GM04504 (cell line): ENCODE data around the gene CACNB2.

Experiments
- DNase-seq: peaks from one replicate; pipeline ENCODE4 v3.0.0-alpha.2; 2012; ENCODE audit warnings: low read depth

CACNB2 gene

GRCh38 chr10:18293536-18294510 lies 153.6 kb downstream of the CACNB2 start:
- DNase-seq, result no peak

GRCh38 chr10:18294633-18295032 lies 154.4 kb downstream of the CACNB2 start:
- no peak for DNase-seq

DNA sequence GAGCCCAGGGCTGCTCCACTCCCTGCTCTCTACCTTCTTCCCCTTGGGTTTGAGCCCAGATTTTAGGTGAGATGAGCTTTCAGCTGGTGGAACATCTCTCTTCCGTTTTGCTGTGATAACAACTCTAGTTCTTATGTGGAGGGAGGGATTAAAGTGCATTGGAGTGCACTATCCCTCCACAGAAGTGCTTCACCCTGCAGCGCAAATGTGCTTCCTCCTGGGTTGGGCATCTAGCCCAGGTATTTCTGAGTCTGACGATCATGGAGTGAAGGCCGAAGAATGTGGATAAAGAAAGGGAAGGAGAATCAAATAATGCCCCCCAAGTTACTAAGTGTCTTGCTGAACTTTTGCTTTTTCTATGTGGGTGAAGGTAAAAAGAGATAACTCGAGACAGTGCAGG lies 157.4 kb downstream of the CACNB2 start:
- DNase-seq, result no peak

- DNase-seq, result no peak
These were observed 158.0 kb downstream of the CACNB2 start for GRCh38 chr10:18298256-18298655.

DNA sequence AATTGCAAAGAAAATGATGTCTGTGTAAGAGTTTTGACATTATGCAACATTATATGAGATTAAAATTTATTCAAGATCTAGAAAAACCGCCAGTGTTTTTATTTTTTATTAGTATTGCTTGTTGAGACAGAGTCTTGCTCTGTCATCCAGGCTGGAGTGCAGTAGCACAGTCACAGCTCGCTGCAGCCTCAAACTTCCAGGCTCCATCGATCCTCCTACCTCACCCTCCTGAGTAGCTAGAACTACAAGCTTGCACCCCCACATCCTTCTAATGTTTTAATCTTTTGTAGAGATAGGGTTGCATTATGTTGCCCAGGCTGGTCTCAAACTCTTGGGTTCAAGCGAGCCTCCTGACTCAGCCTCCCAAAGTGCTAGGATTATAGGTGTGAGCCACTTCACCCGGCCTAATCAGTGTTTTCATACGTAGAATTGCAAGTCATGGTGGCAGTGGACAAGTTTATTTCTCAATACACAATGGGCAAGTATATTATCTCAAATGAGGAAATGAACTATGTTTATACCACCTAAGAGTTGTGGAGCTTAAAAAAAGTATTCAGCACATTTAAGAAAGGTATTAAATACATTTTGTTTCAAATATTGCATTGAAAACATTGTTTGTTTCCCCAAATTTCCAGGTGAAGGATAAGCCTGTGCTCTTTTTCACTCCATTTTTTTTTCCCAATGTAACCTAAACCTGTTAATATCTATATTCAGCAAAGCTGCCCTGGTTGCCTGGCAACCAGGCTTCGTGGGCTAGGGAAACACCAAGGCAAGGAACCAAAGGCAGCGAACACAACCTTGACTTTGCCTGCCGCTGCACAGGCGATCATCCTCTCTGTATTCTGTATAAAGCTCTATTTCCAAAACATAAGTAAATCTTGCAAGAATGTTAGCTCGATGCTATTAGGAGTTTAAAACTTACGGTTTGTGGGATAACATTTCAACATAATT lies 163.9 kb downstream of the CACNB2 start:
- no peak for DNase-seq

DNA sequence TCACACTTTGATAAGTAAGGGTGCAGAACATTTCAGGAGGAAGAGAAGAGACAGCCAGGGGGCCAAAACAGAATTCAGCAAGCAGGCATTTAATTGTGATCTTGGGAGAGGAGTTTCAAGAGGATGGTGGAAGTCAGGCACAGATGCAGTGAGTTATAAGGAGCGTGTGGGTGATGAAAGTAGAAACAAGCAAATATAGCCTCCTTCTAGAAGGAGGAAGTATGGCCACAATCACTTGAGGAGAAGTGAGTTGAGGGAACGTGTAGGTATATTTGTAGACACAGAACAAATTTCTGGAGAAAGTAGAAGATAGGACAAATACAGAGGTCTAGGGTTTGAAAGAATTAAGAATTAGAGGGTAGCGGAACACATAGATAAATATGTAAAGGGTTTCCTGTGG lies 165.8 kb downstream of the CACNB2 start:
- DNase-seq, result no peak

GRCh38 chr10:18308600-18308999 lies 168.4 kb downstream of the CACNB2 start:
- no peak for DNase-seq

DNA sequence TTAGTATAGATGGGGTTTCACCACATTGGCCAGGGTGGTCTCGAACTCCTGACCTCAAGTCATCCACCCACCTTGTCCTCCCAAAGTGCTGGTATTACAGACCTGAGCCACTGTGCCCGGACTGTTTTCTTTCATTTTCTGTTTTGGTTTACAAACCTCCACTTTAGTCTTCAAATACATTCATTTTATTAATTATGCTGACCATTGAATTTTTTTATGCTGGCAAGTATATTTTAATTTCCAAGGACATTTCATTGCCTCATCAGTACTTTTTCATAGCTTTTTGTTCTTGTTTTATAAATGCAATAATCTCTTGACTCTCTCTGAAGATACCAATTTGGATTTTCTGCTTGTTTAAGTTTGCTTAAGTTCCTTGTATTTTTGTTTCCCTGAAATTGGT lies 170.5 kb downstream of the CACNB2 start:
- no peak for DNase-seq

DNA sequence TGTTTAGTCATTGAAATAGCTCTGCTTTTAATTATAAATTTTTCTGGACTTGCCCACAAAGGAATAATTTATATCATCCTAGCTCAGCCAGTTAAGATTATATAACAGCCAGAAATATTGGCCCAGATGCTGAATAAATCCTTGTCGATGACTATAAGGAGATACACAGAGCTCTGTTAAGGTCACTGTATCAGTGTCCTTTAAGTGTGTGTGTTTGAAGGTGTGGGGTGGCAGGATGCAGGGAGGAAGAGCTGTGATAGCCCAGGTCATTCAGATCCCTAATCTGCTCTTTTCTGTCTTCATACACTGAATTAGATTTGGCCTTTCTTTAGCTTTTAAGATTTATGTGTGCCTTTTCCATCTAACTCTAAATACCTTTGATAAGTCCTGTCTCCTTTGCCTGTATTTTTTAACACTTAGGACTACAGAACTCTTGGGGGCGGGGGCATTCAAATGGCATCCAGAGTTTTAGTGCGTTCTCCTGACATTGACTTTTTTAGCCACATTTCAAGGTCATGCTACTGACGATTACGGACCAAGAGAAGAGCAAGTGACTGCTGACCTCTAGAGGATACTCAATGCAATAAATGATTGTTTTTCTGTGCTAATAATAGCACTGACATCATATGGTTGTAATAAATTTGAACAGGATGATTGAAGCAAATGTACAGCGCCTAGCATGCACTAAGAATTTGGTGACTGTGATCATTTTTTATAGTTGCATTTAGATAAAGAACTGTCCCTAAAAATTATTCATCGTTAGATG lies 172.3 kb downstream of the CACNB2 start:
- peak; percentile 8 for DNase-seq

DNA sequence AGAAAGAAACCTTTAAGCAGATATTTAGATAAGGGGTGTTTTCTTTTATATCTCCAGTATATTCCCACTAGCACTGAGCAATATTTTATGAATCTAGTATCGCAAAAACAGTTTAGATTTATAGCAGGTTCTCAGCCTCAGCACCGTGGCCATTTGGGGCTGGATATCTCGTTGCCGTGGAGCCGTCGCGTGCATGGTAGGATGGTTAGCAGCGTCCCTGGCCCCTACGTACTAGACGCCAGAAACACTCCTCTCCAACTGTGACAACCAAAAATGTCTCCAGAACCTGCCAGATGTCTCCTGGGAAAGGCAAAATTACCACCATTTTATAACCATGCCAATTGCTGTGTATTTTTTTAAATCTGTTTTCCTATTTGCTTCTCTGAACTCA lies 172.9 kb downstream of the CACNB2 start:
- DNase-seq, result no peak

DNA sequence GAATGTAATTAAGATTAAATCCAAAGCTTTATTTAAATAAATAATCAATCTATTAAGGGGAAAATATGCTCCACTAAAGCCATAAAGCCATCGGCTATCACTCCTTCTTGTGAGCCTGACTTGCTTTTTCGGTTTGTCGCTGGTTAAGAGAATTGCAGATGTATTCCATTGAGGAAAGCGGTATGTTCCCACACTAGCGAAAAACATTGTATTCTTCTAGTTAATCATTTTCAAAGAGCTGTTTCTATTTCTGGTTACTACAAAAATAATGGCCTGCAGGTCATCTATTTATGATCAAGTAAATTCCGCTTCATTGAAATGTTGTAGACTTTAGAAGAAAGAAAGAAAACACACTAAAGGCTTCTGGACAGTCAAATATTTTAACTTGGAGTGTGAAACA lies 173.4 kb downstream of the CACNB2 start:
- no peak for DNase-seq

DNA sequence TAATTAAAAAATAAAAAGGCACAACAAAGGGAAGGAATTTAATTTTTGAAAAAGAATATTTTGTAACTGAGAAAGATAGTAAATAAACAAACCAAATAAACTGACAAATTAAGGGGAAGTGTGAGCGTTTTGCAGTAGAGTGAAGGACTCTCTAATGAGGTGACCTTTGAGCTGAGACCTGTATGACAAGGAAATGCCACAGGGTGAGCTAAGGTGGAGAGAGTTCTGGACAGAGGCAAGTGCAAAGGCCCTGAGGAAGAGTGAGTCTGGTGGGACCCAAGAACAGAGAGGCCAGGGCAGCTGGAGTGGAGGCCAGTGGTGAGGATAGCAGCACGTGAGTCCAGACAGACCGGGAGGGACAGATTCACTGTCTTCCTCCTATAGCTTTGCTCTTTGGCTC lies 179.4 kb downstream of the CACNB2 start:
- no peak for DNase-seq

- DNase-seq, result no peak
These were observed 181.1 kb downstream of the CACNB2 start for GRCh38 chr10:18321371-18321770.

GRCh38 chr10:18323916-18324315 lies 183.7 kb downstream of the CACNB2 start:
- DNase-seq, result no peak

- DNase-seq, result no peak
These were observed 185.2 kb downstream of the CACNB2 start for GRCh38 chr10:18325410-18325809.

DNA sequence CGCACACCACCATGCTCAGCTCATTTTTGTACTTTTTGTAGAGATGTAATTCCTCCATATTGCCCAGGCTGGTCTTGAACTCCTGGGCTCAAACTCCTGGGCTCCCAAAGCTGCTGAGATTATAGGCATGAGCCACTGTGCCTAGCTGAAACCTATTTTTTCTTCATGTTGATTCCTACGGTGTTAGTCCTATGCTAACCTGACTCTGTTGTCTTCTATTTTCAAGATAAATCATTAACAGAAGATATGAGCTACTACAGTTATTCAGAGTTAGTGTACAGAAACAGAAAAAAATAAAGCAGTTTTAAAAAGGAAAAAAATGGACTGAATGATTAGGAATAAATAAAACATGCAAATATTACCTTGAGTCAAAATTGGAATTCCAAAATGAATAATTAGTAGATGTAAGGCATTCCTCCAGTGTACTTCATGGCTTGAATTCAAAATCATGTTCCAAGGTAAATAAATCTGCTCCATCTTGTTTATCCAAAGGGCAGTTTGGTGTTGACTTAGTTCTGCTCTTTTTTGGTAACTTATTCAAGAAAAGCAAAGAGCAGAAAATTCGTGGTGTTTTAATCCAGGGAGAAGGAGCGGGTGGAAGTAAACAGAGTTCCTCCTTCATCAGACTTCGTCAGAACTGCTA lies 185.8 kb downstream of the CACNB2 start:
- no peak for DNase-seq

DNA sequence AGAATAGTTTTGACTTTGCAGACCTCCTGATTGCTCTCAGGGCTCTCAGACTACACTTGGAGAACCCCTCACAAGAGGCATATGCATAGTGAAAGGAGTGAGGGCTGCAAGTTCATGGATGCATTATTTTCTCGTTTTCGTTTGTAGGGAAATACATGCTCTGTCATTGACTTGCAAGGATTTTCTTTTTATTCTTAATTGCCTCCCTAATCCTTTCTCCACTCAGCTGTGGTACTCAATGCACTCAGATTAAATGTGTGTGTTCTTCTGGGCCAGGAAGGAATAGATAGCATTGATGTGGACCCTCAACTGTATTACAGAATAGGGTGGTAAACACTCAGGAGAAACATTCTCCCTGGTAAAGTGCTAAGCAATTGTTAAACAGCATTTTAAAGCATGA lies 188.7 kb downstream of the CACNB2 start:
- no peak for DNase-seq

GRCh38 chr10:18332048-18332447 lies 191.8 kb downstream of the CACNB2 start:
- no peak for DNase-seq

DNA sequence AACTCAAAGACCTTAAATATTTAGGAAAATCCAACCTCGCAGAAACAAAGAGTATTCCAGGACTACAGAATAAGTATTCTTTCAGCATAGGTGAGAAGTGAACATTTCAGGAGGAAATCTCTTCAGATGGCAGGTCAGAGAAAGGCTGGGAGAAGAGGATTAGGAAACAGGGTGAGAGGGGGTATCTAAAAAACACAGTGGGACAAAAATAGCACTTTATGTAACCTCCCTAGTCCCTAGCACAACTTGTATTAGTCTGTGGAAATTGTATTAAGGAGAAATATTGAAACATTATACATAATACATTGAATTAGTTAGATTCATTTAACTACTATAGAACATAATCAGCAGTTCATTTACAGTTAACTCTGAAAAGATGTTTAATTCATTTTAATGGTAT lies 192.3 kb downstream of the CACNB2 start:
- no peak for DNase-seq

- DNase-seq, result no peak
These were observed 193.4 kb downstream of the CACNB2 start for GRCh38 chr10:18333621-18334020.

DNA sequence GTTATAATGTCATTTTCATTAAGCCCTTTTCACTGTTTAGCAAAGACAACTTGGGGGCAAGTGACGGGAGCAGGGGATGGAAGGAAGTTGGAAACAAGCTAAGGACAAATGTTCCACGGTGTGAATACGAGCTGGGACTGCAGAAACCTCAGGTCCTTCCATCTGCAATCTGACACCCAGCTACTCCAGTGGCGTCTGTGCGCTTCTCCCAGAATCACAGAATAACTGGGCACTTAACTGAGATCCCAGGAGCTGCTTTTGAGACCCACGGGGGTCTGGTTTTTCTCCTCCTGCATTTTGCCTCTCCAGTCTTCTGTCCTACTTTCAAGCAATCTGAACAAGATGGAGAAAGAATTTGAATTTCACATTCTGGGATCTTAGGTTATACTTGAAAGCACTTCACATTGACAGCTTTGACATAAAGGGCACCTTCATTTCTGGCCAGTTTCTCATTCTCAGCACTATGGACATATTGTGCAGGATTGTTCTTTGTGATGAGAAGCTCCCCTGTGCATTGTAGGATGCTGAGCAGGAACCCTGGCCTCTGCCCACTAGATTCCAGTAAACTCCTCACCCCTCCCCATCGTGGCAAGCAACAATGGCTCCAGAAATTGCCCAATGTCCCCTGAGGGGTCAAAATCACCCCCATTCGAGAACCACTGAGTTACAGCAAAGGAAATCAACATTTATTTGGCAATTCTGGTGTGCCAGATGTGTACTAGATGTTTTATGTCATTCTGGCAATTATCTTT lies 194.1 kb downstream of the CACNB2 start:
- no peak for DNase-seq
